Mesodermal cell (in vitro differentiated cells): ENCODE results near the gene KAZN.
"Not testable (repeated sequence)": the region's sequence is repeated elsewhere in the genome, so short reads cannot be mapped to it uniquely, and the experiment has no call there.

Experiments
- H3K27ac ChIP-seq: 2 replicates; pipeline ENCODE4 v1.7.0; 2013; ENCODE audit warnings: mild to moderate bottlenecking, low read depth, low read length, moderate library complexity; ENCODE audit not compliant: severe bottlenecking
- H3K36me3 ChIP-seq: 2 replicates; pipeline ENCODE4 v1.7.1; 2013; ENCODE audit warnings: mild to moderate bottlenecking, low read length, moderate library complexity; ENCODE audit not compliant: control insufficient read depth, insufficient read depth
- H3K4me1 ChIP-seq: one replicate; pipeline ENCODE4 v1.7.1; 2013; ENCODE audit warnings: mild to moderate bottlenecking, low read length; ENCODE audit not compliant: insufficient read depth, control insufficient read depth, poor library complexity, severe bottlenecking
- H3K4me3 ChIP-seq: 2 replicates; pipeline ENCODE4 v1.7.0; 2013; ENCODE audit warnings: low read length, control low read depth, mild to moderate bottlenecking; ENCODE audit not compliant: insufficient read depth, poor library complexity, severe bottlenecking; ENCODE audit errors: extremely low read depth
- H3K9me3 ChIP-seq: 2 replicates; pipeline ENCODE4 v1.7.1; 2013; ENCODE audit warnings: mild to moderate bottlenecking, low read length, moderate library complexity; ENCODE audit not compliant: control insufficient read depth
- WGBS, 2 experiments: methylation state at CpG; one replicate each; pipeline ENCODE4 v1.1.5; 2013; ENCODE audit warnings: missing lambda C conversion rate in 2 of 2; ENCODE audit not compliant: insufficient coverage in 2 of 2; 5-methylcytosine and 5-hydroxymethylcytosine counted together

Gene KAZN

GRCh38 chr1:15033264-15033663, 434.8 kb downstream of the KAZN start:
- Histone ChIP-seq H3K36me3 (no peaks in the 10 kb centered on the region), H3K4me3 (no peak overlapping the region), H3K9me3 (no peaks in the 10 kb centered on the region), H3K4me1 (peaks cover 11% of the 10 kb centered on the region), H3K27ac (no peak overlapping the region)
- 100% methylated on average over 3 of the region's 4 CpGs; no CpG with 5 or more reads in 1 of the 2 experiments for WGBS, 2 experiments

- Histone ChIP-seq H3K4me3 (no peak overlapping the region), H3K27ac (no peak overlapping the region), H3K4me1 (peaks cover 7% of the 10 kb centered on the region), H3K9me3 (no peaks in the 10 kb centered on the region), H3K36me3 (peaks cover 4% of the 10 kb centered on the region)
- 93 to 97% methylated on average over 15 of the region's 16 CpGs for WGBS, 2 experiments
Measured at GRCh38 chr1:15034656-15035055, 436.2 kb downstream of the KAZN start.

GRCh38 chr1:15035236-15035635, 436.8 kb downstream of the KAZN start:
- WGBS, 2 experiments: 100% methylated on average over 1 of the region's 3 CpGs; no CpG with 5 or more reads in 1 of the 2 experiments
- Histone ChIP-seq H3K27ac (no peak overlapping the region), H3K4me3 (no peak overlapping the region), H3K9me3 (no peaks in the 10 kb centered on the region), H3K4me1 (peaks cover 7% of the 10 kb centered on the region), H3K36me3 (peaks cover 4% of the 10 kb centered on the region)

- no peak overlapping the region for H3K4me3 ChIP-seq
- H3K27ac ChIP-seq: no peak overlapping the region
- H3K4me1 ChIP-seq: peaks cover 5% of the 10 kb centered on the region
- 83% methylated on average over 4 to 6 of the region's 10 CpGs for WGBS, 2 experiments
- peaks cover 4% of the 10 kb centered on the region for H3K36me3 ChIP-seq
- no peaks in the 10 kb centered on the region for H3K9me3 ChIP-seq
Measured at GRCh38 chr1:15036101-15036500, 437.6 kb downstream of the KAZN start.

GRCh38 chr1:15038232-15039016, 439.9 kb downstream of the KAZN start:
- 85 to 89% methylated on average over 2 of the region's 7 CpGs for WGBS, 2 experiments
- H3K27ac ChIP-seq: no peak overlapping the region
- H3K36me3 ChIP-seq: peaks cover 4% of the 10 kb centered on the region
- H3K4me1 ChIP-seq: no peaks in the 10 kb centered on the region
- no peak overlapping the region for H3K4me3 ChIP-seq
- H3K9me3 ChIP-seq: no peaks in the 10 kb centered on the region

GRCh38 chr1:15039017-15039648, 440.6 kb downstream of the KAZN start:
- Histone ChIP-seq H3K4me3 (no peak overlapping the region), H3K36me3 (peaks cover 4% of the 10 kb centered on the region), H3K9me3 (no peaks in the 10 kb centered on the region), H3K27ac (no peak overlapping the region), H3K4me1 (no peaks in the 10 kb centered on the region)
- 93 to 98% methylated on average over 6 to 7 of the region's 9 CpGs for WGBS, 2 experiments

- Histone ChIP-seq H3K4me3 (no peak overlapping the region), H3K9me3 (no peaks in the 10 kb centered on the region), H3K27ac (no peak overlapping the region), H3K4me1 (no peaks in the 10 kb centered on the region), H3K36me3 (peaks cover 4% of the 10 kb centered on the region)
- WGBS, 2 experiments: 100% methylated on average over 2 of the region's 5 CpGs
Measured at GRCh38 chr1:15039901-15040300, 441.4 kb downstream of the KAZN start.

- H3K36me3 ChIP-seq, H3K9me3 ChIP-seq, H3K4me1 ChIP-seq, H3K27ac ChIP-seq, H3K4me3 ChIP-seq: not testable (repeated sequence)
- WGBS, 2 experiments: 89 to 96% methylated on average over 5 of the region's 5 CpGs
Measured at GRCh38 chr1:15040685-15041084, 442.2 kb downstream of the KAZN start.

- 83 to 85% methylated on average over 4 to 8 of the region's 8 CpGs for WGBS, 2 experiments
- Histone ChIP-seq H3K36me3 (peaks cover 4% of the 10 kb centered on the region), H3K4me1 (no peaks in the 10 kb centered on the region), H3K4me3 (no peak overlapping the region), H3K27ac (no peak overlapping the region), H3K9me3 (no peaks in the 10 kb centered on the region)
Measured at GRCh38 chr1:15042866-15043265, 444.4 kb downstream of the KAZN start.

- Histone ChIP-seq H3K36me3 (peaks cover 3% of the 10 kb centered on the region), H3K27ac (no peak overlapping the region), H3K4me3 (no peak overlapping the region), H3K9me3 (no peaks in the 10 kb centered on the region), H3K4me1 (no peaks in the 10 kb centered on the region)
- WGBS, 2 experiments: 98 to 100% methylated on average over 11 to 14 of the region's 20 CpGs
Measured at GRCh38 chr1:15043934-15044333, 445.4 kb downstream of the KAZN start.

GRCh38 chr1:15045123-15045522, 446.6 kb downstream of the KAZN start:
- H3K27ac ChIP-seq: no peak overlapping the region
- no peaks in the 10 kb centered on the region for H3K9me3 ChIP-seq
- H3K4me1 ChIP-seq: no peaks in the 10 kb centered on the region
- H3K36me3 ChIP-seq: no peaks in the 10 kb centered on the region
- 93 to 98% methylated on average over 7 of the region's 7 CpGs for WGBS, 2 experiments
- H3K4me3 ChIP-seq: no peak overlapping the region
